Measurements from ENCODE around the gene AGRN. TPM values are rescaled to one million over a fixed set of nuclear protein-coding genes. Genes with fewer than 3 reads are reported as not detected.
A peak's percentile ranks its signal among the peaks of the same experiment; 100 is the strongest.
"Not testable (repeated sequence)": the region's sequence is repeated elsewhere in the genome, so short reads cannot be mapped to it uniquely, and the experiment has no call there.

Gene AGRN
- total RNA-seq, 2 experiments from 2014 or later, result 18.3 to 22.8 TPM

DNA sequence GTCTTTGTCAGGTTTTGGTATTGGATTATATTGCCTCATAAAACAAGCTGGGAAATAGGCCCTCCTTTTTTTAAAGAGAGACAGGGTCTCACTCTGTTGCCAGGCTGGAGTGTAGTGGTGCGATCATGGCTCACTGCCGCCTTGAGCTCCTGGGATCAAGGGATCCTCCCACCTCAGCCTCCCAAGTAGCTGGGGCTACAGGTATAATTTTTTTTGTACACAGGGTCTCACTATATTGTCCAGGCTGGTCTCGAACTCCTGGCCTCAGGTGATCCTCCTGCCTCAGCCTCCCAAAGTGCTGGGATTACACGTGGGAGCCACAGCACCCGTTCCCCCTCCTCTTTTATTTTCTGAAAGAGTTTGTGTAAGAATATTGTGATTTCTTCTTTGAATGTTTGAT lies 76.2 kb downstream of the AGRN start:
- POLR2A ChIA-PET, H3K27me3 Mint-ChIP-seq, DNase-seq, H3K4me3 Mint-ChIP-seq, CTCF ChIA-PET, H3K27ac Mint-ChIP-seq: not testable (repeated sequence)
- peaks cover 24% of the 10 kb centered on the region for H3K4me1 Mint-ChIP-seq
- peaks cover 35% of the 10 kb centered on the region for H3K9me3 Mint-ChIP-seq
- H3K36me3 Mint-ChIP-seq (ENCODE audit: low read depth), result peaks cover 37% of the 10 kb centered on the region

DNA sequence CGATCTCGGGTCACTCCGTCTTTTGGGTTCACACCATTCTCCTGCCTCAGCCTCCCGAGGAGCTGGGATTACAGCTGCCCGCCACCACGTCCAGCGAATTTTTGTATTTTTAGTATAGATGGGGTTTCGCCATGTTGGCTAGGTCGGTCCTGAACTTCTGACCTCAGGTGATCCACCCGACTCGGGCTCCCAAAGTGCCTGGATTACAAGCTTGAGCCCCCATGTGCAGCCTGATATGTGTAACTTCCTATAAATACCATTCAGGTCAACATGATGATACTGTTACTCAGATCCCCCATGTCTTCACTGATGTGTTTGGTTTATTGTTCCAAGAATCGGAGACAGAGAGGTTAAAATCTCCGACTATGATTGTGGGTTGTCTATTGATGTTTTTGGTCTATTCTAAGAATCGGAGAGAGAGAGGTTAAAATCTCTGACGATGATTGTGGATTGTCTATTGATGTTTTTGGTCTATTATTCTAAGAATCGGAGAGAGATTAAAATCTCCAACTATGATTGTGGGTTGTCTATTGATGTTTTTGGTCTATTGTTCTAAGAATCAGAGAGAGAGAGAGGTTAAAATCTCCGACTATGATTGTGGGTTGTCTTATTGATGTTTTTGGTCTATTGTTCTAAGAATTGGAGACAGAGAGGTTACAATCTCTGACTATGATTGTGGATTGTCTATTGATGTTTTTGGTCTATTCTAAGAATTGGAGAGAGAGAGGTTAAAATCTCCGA lies 78.9 kb downstream of the AGRN start:
- ChIA-PET CTCF (no interaction called here), POLR2A (no interaction called here)
- no peaks in the 10 kb centered on the region for H3K27me3 Mint-ChIP-seq
- H3K27ac Mint-ChIP-seq, result peak overlapping the region; percentile 85
- H3K4me3 Mint-ChIP-seq, result peak overlapping the region; percentile 4
- H3K9me3 Mint-ChIP-seq, result peaks cover 40% of the 10 kb centered on the region
- H3K4me1 Mint-ChIP-seq, result peaks cover 36% of the 10 kb centered on the region
- peaks cover 48% of the 10 kb centered on the region for H3K36me3 Mint-ChIP-seq (ENCODE audit: low read depth)
- DNase-seq, result no peak

DNA sequence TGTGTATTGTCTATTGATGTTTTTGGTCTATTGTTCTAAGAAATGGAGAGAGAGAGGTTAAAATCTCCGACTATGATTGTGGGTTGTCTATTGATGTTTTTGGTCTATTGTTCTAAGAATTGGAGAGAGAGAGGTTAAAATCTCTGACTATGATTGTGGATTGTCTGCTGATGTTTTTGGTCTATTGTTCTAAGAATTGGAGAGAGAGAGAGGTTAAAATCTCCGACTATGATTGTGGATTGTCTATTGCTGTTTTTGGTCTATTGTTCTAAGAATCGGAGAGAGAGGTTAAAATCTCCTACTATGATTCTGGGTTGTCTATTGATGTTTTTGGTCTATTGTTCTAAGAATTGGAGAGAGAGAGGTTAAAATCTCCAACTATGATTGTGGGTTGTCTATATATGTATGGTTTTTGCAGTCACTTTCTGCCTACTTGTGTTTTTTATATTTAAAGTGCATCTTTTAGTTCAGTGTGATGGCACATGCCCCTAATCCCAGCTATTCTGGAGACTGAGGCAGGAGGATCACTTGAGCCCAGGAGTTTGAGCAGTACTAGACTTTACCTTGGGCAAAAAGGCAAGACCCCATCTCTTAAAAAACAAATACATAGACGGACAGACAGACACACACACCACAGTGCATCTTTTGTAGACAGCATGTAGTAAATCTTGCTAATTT lies 79.7 kb downstream of the AGRN start:
- Mint-ChIP-seq H3K4me1 (peaks cover 44% of the 10 kb centered on the region), H3K27me3 (no peaks in the 10 kb centered on the region), H3K9me3 (peaks cover 40% of the 10 kb centered on the region), H3K36me3 (ENCODE audit: low read depth) (peaks cover 55% of the 10 kb centered on the region), H3K27ac (peak overlapping the region; percentile 85), H3K4me3 (peak overlapping the region; percentile 4)
- no peak for DNase-seq
- CTCF ChIA-PET, result no interaction called here
- POLR2A ChIA-PET, result interaction anchor here (0.8 kb wide), 1 partner anchor 11 kb away, joined by 3 read pairs; no protein-coding TSS in a partner anchor

DNA sequence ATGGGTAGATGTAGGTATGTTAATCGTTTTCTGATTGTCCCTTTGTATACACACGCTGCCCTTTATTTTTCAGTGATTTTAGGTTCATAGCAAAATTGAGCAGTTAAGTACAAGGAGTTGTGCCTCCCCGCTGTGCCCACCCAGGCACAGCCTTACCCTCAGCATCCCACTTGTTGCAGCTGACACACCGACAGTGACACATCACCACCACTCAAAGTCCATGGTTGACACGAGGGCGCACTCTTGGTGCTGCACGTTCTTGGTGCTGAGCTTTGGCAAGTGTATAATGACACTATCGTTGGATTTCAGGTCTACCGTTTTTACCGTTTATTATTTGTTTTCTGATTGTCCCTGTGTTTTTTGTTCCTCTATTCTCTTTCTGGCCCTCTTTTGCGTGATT lies 80.4 kb downstream of the AGRN start:
- Mint-ChIP-seq H3K4me3 (no peak overlapping the region), H3K27ac (no peak overlapping the region), H3K9me3 (peaks cover 38% of the 10 kb centered on the region), H3K27me3 (no peaks in the 10 kb centered on the region), H3K36me3 (ENCODE audit: low read depth) (peaks cover 58% of the 10 kb centered on the region), H3K4me1 (peaks cover 47% of the 10 kb centered on the region)
- CTCF ChIA-PET, result no interaction called here
- POLR2A ChIA-PET, result interaction anchor here (0.8 kb wide), 1 partner anchor 12 kb away, joined by 3 read pairs; no protein-coding TSS in a partner anchor
- DNase-seq, result no peak

DNA sequence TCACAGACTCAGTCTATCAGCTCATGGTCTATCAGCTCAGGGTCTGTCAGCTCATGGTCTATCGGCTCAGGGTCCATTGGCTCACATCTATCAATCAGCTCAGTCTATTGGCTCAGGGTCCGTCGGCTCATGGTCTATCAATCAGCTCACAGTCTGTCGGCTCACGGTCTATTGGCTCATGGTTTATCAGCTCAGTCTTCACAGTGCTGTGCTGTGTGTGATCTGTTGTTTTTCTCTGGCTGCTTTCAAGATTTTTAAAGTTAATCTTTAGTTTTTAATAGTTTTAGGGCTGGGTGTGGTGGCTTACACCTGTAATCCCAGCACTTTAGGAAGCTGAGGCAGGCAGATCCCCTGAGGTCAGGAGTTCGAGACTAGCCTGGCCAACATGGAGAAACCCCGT lies 81.6 kb downstream of the AGRN start:
- Mint-ChIP-seq H3K36me3 (ENCODE audit: low read depth) (peaks cover 58% of the 10 kb centered on the region), H3K4me1 (peaks cover 47% of the 10 kb centered on the region), H3K9me3 (peaks cover 40% of the 10 kb centered on the region)

DNA sequence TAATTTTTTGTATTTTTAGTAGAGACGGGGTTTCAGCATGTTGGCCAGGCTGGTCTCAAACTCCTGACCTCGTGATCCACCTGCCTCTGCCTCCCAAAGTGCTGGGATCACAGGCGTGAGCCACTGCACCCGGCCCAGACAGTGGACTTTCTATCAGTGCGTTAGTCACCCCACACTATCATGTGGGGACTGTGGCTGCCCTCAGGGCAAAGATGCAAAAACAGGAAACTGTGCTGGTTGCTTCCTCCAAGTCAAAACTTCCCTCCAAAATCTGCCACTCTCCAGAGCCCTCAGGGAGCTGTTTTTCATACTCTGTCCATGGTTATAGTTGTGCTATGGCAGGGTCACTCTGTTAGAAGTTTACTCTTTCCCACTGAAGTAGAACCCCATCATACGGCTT lies 84.2 kb downstream of the AGRN start:
- CTCF ChIA-PET, result interaction anchor here (1.1 to 1.2 kb wide), 2 partner anchors 18 to 90 kb away, joined by 3 to 5 read pairs; no protein-coding TSS in a partner anchor
- Mint-ChIP-seq H3K27ac (peak overlapping the region; percentile 59), H3K4me1 (peaks cover 42% of the 10 kb centered on the region), H3K36me3 (ENCODE audit: low read depth) (peaks cover 46% of the 10 kb centered on the region), H3K9me3 (peaks cover 34% of the 10 kb centered on the region)
- POLR2A ChIA-PET, result interaction anchor here (0.7 kb wide), 1 partner anchor 117 kb away, joined by 3 read pairs; no protein-coding TSS in a partner anchor
- not testable (repeated sequence) for H3K4me3 Mint-ChIP-seq, H3K27me3 Mint-ChIP-seq, DNase-seq

More for the DNA sequence above, 81.6 kb downstream of the AGRN start:
- CTCF ChIA-PET, result interaction anchor here (0.9 kb wide), 1 partner anchor 38 kb away, joined by 3 read pairs; no protein-coding TSS in a partner anchor
- H3K27me3 Mint-ChIP-seq, result no peaks in the 10 kb centered on the region
- H3K4me3 Mint-ChIP-seq, result no peak overlapping the region
- no peak for DNase-seq
- no peak overlapping the region for H3K27ac Mint-ChIP-seq
- POLR2A ChIA-PET, result no interaction called here

Other genes starting within 250 kb of the AGRN start
- not detected for gene SAMD11, start 96.2 kb upstream of the AGRN start, total RNA-seq
- gene NOC2L, start 60.9 kb upstream of the AGRN start, total RNA-seq, result 10 to 100 TPM; 58.2 to 58.4 TPM
- gene KLHL17, start 59.5 kb upstream of the AGRN start, total RNA-seq, result 10 to 100 TPM; 28.6 to 31.7 TPM
- gene PLEKHN1, start 53.6 kb upstream of the AGRN start, total RNA-seq, result 1 to 10 TPM; 7.6 to 8.2 TPM
- not detected for gene PERM1, start 38.0 kb upstream of the AGRN start, total RNA-seq
- under 1 TPM in 1 of 2 experiments, not detected in 1; 0.23 TPM for gene HES4, start 20.0 kb upstream of the AGRN start, total RNA-seq
- gene ISG15, start 6.6 kb upstream of the AGRN start, total RNA-seq, result 100 to 1,000 TPM; 593 to 623 TPM
- not detected for gene RNF223, start 54.2 kb downstream of the AGRN start, total RNA-seq
- 10 to 100 TPM; 18.6 to 19.9 TPM for gene C1orf159, start 96.0 kb downstream of the AGRN start, total RNA-seq
- not detected for gene TTLL10, start 153.8 kb downstream of the AGRN start, total RNA-seq
- gene TNFRSF18, start 186.5 kb downstream of the AGRN start, total RNA-seq, result 100 to 1,000 TPM; 115 to 116 TPM
- 100 to 1,000 TPM; 237 to 243 TPM for gene TNFRSF4, start 194.0 kb downstream of the AGRN start, total RNA-seq
- gene SDF4, start 211.9 kb downstream of the AGRN start, total RNA-seq, result 100 to 1,000 TPM; 181 TPM
- gene B3GALT6, start 212.1 kb downstream of the AGRN start, total RNA-seq, result 10 to 100 TPM; 13.3 to 14.4 TPM
- 1 to 10 TPM; 2.0 to 4.2 TPM for gene C1QTNF12, start 226.6 kb downstream of the AGRN start, total RNA-seq